Epithelial cell of esophagus (primary cell): ENCODE data around the gene CPLANE2.
"Not testable (repeated sequence)": the region's sequence is repeated elsewhere in the genome, so short reads cannot be mapped to it uniquely, and the experiment has no call there.

ENCODE experiments used
- DNase-seq: peaks from one replicate; pipeline ENCODE4 v3.0.0; 2010; ENCODE audit warnings: low read depth
- H3K4me3 ChIP-seq: 2 replicates; pipeline ENCODE4 v1.5.1; 2011; ENCODE audit warnings: mild to moderate bottlenecking, low read length, control low read depth
- CTCF ChIP-seq: IDR thresholded peaks from 2 replicates; pipeline ENCODE4 v1.5.1; 2011; ENCODE audit warnings: low read depth, mild to moderate bottlenecking, low read length, control low read depth, inconsistent platforms; ENCODE audit not compliant: insufficient read depth; ENCODE audit errors: missing control alignments

The CPLANE2 gene

GRCh38 chr1:16204216-16204615 lies 32.8 kb downstream of the CPLANE2 start:
- DNase-seq = no peak
- H3K4me3 ChIP-seq = no peak overlapping the region
- no peak for TF ChIP-seq CTCF

- TF ChIP-seq CTCF = no peak
- no peak overlapping the region for H3K4me3 ChIP-seq
- no peak for DNase-seq
These were observed 33.4 kb downstream of the CPLANE2 start for GRCh38 chr1:16203550-16203949.

GRCh38 chr1:16202281-16203210 lies 34.4 kb downstream of the CPLANE2 start:
- no peak for TF ChIP-seq CTCF
- H3K4me3 ChIP-seq = no peak overlapping the region
- no peak for DNase-seq

GRCh38 chr1:16199700-16200099 lies 37.3 kb downstream of the CPLANE2 start:
- no peak for DNase-seq
- no peak overlapping the region for H3K4me3 ChIP-seq
- TF ChIP-seq CTCF = no peak

GRCh38 chr1:16199157-16199501 lies 37.9 kb downstream of the CPLANE2 start:
- no peak for DNase-seq
- TF ChIP-seq CTCF = no peak
- H3K4me3 ChIP-seq = no peak overlapping the region

GRCh38 chr1:16198444-16199156 lies 38.4 kb downstream of the CPLANE2 start:
- no peak overlapping the region for H3K4me3 ChIP-seq
- DNase-seq = peak; percentile 25
- TF ChIP-seq CTCF = no peak

GRCh38 chr1:16196874-16197273 lies 40.1 kb downstream of the CPLANE2 start:
- H3K4me3 ChIP-seq = no peak overlapping the region
- no peak for TF ChIP-seq CTCF

GRCh38 chr1:16196139-16196538 lies 40.8 kb downstream of the CPLANE2 start:
- H3K4me3 ChIP-seq, DNase-seq: not testable (repeated sequence)

More at GRCh38 chr1:16196874-16197273, 40.1 kb downstream of the CPLANE2 start:
- DNase-seq = no peak
